Stimulated activated effector memory CD8-positive, alpha-beta T cell treated with anti-CD3 and anti-CD28 coated beads, Interleukin-12 subunit alpha, Interleukin-12 subunit beta, amount 100 ng/mL, for 72 hours (primary cell): Measurements from ENCODE around the gene HBEGF.

Experiments used
- ATAC-seq: fragments of 150-1000 bp; cut with Tn5 transposase; 2 replicates; pipeline ENCODE4 v1.10.0; 2021
- DNase-seq, 2 donors: peaks; one replicate each; pipeline ENCODE4 v3.0.0; 2021 to 2022; ENCODE audit warnings: low spot score in 2 of 2
- H3K27ac Mint-ChIP-seq: one replicate; pipeline ENCODE4 v1.8.0; 2022; ENCODE audit warnings: mild to moderate bottlenecking, mixed read lengths
- H3K36me3 Mint-ChIP-seq: one replicate; pipeline ENCODE4 v1.8.0; 2022; ENCODE audit warnings: mild to moderate bottlenecking, mixed read lengths
- H3K4me1 Mint-ChIP-seq: one replicate; pipeline ENCODE4 v1.8.0; 2022; ENCODE audit warnings: mixed read lengths
- H3K4me3 Mint-ChIP-seq: one replicate; pipeline ENCODE4 v1.8.0; 2022; ENCODE audit warnings: mild to moderate bottlenecking, mixed read lengths
- H3K9me3 Mint-ChIP-seq: one replicate; pipeline ENCODE4 v1.8.0; 2022; ENCODE audit warnings: mixed read lengths

Gene HBEGF

GRCh38 chr5:140287801-140288521, 58.4 kb downstream of the HBEGF start:
- no peak for ATAC-seq

GRCh38 chr5:140286424-140286823, 60.0 kb downstream of the HBEGF start:
- Mint-ChIP-seq H3K4me3 (no peak overlapping the region), H3K4me1 (peaks cover 48% of the 10 kb centered on the region), H3K27ac (no peak overlapping the region), H3K9me3 (no peaks in the 10 kb centered on the region), H3K36me3 (peaks cover 7% of the 10 kb centered on the region)
- ATAC-seq = no peak
- DNase-seq = no peak

More at GRCh38 chr5:140287801-140288521, 58.4 kb downstream of the HBEGF start:
- Mint-ChIP-seq H3K36me3 (peaks cover 9% of the 10 kb centered on the region), H3K4me3 (no peak overlapping the region), H3K9me3 (no peaks in the 10 kb centered on the region), H3K27ac (no peak overlapping the region), H3K4me1 (peaks cover 52% of the 10 kb centered on the region)
- no peak for DNase-seq

GRCh38 chr5:140284013-140284412, 62.4 kb downstream of the HBEGF start:
- Mint-ChIP-seq H3K4me3 (no peak overlapping the region), H3K27ac (no peak overlapping the region), H3K9me3 (no peaks in the 10 kb centered on the region), H3K4me1 (peaks cover 29% of the 10 kb centered on the region), H3K36me3 (peaks cover 19% of the 10 kb centered on the region)
- ATAC-seq = no peak
- no peak for DNase-seq
